Common myeloid progenitor, CD34-positive (primary cell): Measurements from ENCODE around the gene SHC1.

ENCODE experiments used
- CTCF ChIA-PET: fragments of 350-600 bp; sonication (Branson Sonifier 250); formaldehyde crosslinking; loops from one replicate; lab custom pipeline; 2021; ENCODE audit warnings: antibody characterized with exemption; lab: Charles Lee
- POLR2A ChIA-PET: fragments of 350-600 bp; sonication (Branson Sonifier 250); formaldehyde crosslinking; loops from one replicate; lab custom pipeline; 2021; ENCODE audit warnings: antibody characterized with exemption; lab: Charles Lee
- DNase-seq, 3 donors: peaks; one replicate each; pipeline versions ENCODE4 v3.0.0 to v3.0.0-alpha.2; 2013
- H3K27ac ChIP-seq, 2 experiments: 1 replicate in 1 of 2; 2 replicates in 1 of 2; pipeline ENCODE4 v1.7.0; 2013; ENCODE audit warnings: inconsistent platforms in 2 of 2, low read length in 2 of 2, mild to moderate bottlenecking in 2 of 2, low read depth in 1 of 2, moderate library complexity in 1 of 2; ENCODE audit not compliant: severe bottlenecking in 2 of 2, insufficient read depth in 1 of 2, poor library complexity in 1 of 2
- H3K27me3 ChIP-seq, 5 experiments: replicated peaks in 2 of 5; 1 replicate in 3 of 5; 2 replicates in 2 of 5; pipeline versions ENCODE4 v1.6.1 to v1.7.0; 2013; ENCODE audit warnings: low read length in 4 of 5, mild to moderate bottlenecking in 2 of 5, moderate library complexity in 2 of 5, inconsistent platforms in 1 of 5; ENCODE audit not compliant: insufficient read depth in 5 of 5, control insufficient read depth in 4 of 5
- H3K36me3 ChIP-seq, 4 experiments: 1 replicate in 2 of 4; 2 replicates in 2 of 4; pipeline versions ENCODE4 v1.6.1 to v1.7.0; 2013; ENCODE audit warnings: low read length in 3 of 4, control low read depth in 1 of 4, mild to moderate bottlenecking in 1 of 4; ENCODE audit not compliant: control insufficient read depth in 4 of 4, insufficient read depth in 4 of 4
- H3K4me1 ChIP-seq, 4 experiments: 1 replicate in 3 of 4; 2 replicates in 1 of 4; pipeline versions ENCODE4 v1.6.1 to v1.7.1; 2013; ENCODE audit warnings: low read length in 3 of 4, mild to moderate bottlenecking in 3 of 4, control low read depth in 1 of 4, inconsistent platforms in 1 of 4, moderate library complexity in 1 of 4; ENCODE audit not compliant: control insufficient read depth in 4 of 4, insufficient read depth in 4 of 4; ENCODE audit errors: control extremely low read depth in 1 of 4
- H3K4me3 ChIP-seq, 7 experiments: 1 replicate in 4 of 7; 2 replicates in 3 of 7; pipeline versions ENCODE4 v1.5.1 to v1.7.0; 2013; ENCODE audit warnings: mild to moderate bottlenecking in 7 of 7, low read length in 6 of 7, moderate library complexity in 6 of 7, inconsistent platforms in 2 of 7, low read depth in 2 of 7, control low read depth in 1 of 7; ENCODE audit not compliant: insufficient read depth in 4 of 7, control insufficient read depth in 1 of 7; ENCODE audit errors: extremely low read depth in 1 of 7
- H3K9me3 ChIP-seq, 5 experiments: 1 replicate in 4 of 5; 2 replicates in 1 of 5; pipeline versions ENCODE4 v1.6.1 to v1.7.1; 2013; ENCODE audit warnings: low read length in 4 of 5, mild to moderate bottlenecking in 2 of 5, inconsistent platforms in 1 of 5, low read depth in 1 of 5, moderate library complexity in 1 of 5; ENCODE audit not compliant: control insufficient read depth in 4 of 5, insufficient read depth in 2 of 5; ENCODE audit errors: control extremely low read depth in 1 of 5
- WGBS: methylation state at CpG from one replicate; pipeline ENCODE4 v1.1.5; 2013; ENCODE audit not compliant: insufficient coverage; 5-methylcytosine and 5-hydroxymethylcytosine counted together

The SHC1 gene

GRCh38 chr1:154974808-154975408 lies 4.4 kb upstream of the SHC1 start:
- Histone ChIP-seq H3K27me3 (no peaks in the 10 kb centered on the region), H3K9me3 (no peaks in the 10 kb centered on the region), H3K4me3 (peak overlapping the region; percentile 64 to 97 (median 89)), H3K27ac (peak overlapping the region; percentile 91 to 98), H3K36me3 (peaks cover 0 to 12% (median 4%) of the 10 kb centered on the region in 4 experiments), H3K4me1 (peaks cover 32 to 70% (median 67%) of the 10 kb centered on the region in 4 experiments)
- ChIA-PET POLR2A (interaction anchor here (0.8 to 1.5 kb wide), 2 partner anchors 14 to 20 kb away, joined by 3 to 5 read pairs; partner anchors contain the start of gene PYGO2), CTCF (interaction anchor here (1.4 to 20.2 kb wide), 5 partner anchors 9 to 110 kb away, joined by 3 to 320 read pairs (median 6); partner anchors contain the start of genes FLAD1, LENEP and ZBTB7B)
- peak; percentile 94 to 97 (median 96) for DNase-seq
- WGBS: 0% methylated on average over 29 of the region's 30 CpGs

DNA sequence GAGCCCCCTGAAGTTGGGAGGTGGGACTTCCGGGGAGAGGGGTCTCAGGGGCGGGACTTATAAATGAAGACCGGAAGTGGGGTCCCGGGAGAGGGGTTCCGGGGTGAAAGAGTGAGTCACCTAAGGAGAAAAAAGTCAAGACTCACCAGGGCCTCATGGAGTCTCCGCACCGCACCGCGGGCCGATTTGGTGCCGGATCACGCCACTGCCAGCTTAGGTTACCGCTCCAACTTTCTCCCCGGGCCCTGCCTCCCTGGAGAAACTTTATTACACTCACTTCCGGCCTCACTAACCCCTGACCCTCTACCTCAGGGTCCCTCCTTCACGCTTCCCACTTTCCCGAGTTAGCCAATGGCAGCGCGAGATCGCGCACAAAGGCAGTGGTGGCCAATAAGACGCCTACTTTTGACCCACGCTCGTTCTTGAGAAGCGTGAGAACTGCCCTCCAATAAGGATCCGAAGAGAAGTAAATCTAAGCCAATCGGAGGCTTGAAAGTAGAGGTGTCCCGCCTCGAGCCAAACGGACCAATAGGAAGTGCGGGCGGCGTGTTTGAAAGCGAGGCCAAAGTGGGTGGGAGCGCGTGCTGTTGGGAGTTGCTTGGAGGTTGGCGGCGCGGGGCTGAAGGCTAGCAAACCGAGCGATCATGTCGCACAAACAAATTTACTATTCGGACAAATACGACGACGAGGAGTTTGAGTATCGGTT lies 3.7 kb upstream of the SHC1 start, which contains the start of gene CKS1B:
Gene CKS1B, plus strand, starts transcription at position 580 of the 706 bp plus-strand sequence. Its CDS starts 65 bp downstream, at position 645.
- Histone ChIP-seq H3K4me3 (peak within 1 kb of the TSS; percentile 64 to 97 (median 89)), H3K36me3 (peaks cover 0 to 7% (median under 1%) of the 10 kb centered on the region in 4 experiments), H3K9me3 (no peaks in the 10 kb centered on the region), H3K27me3 (no peaks in the 10 kb centered on the region), H3K27ac (peak within 1 kb of the TSS; percentile 95 to 98), H3K4me1 (peaks cover 32 to 73% (median 72%) of the 10 kb centered on the region in 4 experiments)
- ChIA-PET CTCF (interaction anchor here (0.9 to 20.2 kb wide), 9 partner anchors 10 to 111 kb away, joined by 3 to 320 read pairs (median 4); partner anchors contain the start of genes FLAD1, LENEP, PMVK and ZBTB7B), POLR2A (interaction anchor here (0.8 to 1.7 kb wide), 5 partner anchors 9 to 26 kb away, joined by 3 to 6 read pairs (median 4); partner anchors contain the start of genes FLAD1 and PYGO2)
- peak; percentile 99 to 100 (median 100) for DNase-seq
- WGBS: 0% methylated on average over 42 of the region's 47 CpGs

GRCh38 chr1:154973344-154974101 lies 3.0 kb upstream of the SHC1 start:
- WGBS: under 1% methylated on average over 24 of the region's 37 CpGs
- H3K36me3 ChIP-seq: peaks cover 0 to 7% (median 1%) of the 10 kb centered on the region in 4 experiments
- peak overlapping the region; percentile 64 to 93 (median 89) for H3K4me3 ChIP-seq
- POLR2A ChIA-PET: interaction anchor here (0.9 to 1.7 kb wide), 4 partner anchors 9 to 26 kb away, joined by 3 to 6 read pairs (median 4); partner anchors contain the start of genes FLAD1 and PYGO2
- no peaks in the 10 kb centered on the region for H3K27me3 ChIP-seq
- peak; percentile 97 to 98 (median 98) for DNase-seq
- peaks cover 32 to 78% (median 71%) of the 10 kb centered on the region in 4 experiments for H3K4me1 ChIP-seq
- no peaks in the 10 kb centered on the region for H3K9me3 ChIP-seq
- peak overlapping the region; percentile 95 to 98 for H3K27ac ChIP-seq
- CTCF ChIA-PET: interaction anchor here (0.9 to 20.2 kb wide), 8 partner anchors 9 to 44 kb away, joined by 3 to 320 read pairs (median 4); partner anchors contain the start of genes FLAD1, LENEP, PMVK and ZBTB7B

DNA sequence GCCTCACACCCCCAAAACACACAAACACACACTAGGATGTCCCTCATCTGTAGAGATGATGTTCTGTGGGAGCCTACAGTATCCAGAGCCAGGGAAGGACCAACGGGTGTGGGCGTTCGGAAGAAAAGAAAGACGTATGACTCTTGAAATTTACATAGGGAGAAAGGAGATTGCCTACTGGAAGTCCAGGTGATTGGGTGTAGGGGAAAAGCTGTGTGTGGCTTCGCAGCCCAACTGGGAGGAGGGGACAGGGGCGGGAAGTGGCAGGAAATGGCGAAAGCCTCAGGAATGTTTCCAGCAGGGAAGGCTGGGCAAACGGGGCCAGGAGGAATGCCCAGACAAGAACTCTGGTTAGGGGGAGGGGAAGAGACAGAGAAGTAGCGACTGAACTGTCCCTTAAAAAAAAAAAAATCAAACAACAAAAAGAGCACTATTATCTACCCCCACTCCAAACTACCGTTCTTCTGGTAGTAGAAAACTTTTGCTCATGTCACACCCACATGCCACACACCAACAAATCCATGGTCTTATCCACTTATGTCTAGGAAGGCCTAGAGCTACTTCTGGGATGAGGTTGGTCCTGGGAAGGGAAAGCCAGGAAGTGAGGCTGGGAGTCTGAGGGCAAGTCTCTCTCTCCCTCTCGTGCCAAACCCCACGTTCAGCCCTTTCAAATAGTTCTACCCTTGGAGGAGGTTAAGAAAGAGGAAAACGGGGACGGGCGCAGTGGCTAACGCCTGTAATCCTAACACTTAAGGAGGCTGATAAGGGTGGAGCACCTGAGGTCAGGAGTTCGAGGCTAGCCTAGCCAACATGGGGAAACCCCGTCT lies 2.2 kb upstream of the SHC1 start:
- peaks cover 0 to 11% (median 7%) of the 10 kb centered on the region in 4 experiments for H3K36me3 ChIP-seq
- ChIA-PET CTCF (interaction anchor here (1.0 to 20.2 kb wide), 10 partner anchors 8 to 72 kb away, joined by 3 to 320 read pairs (median 6); partner anchors contain the start of genes FLAD1, LENEP, PMVK and PYGO2), POLR2A (interaction anchor here (1.7 kb wide), 1 partner anchor 27 kb away, joined by 6 read pairs; no protein-coding TSS in a partner anchor)
- H3K27me3 ChIP-seq: no peaks in the 10 kb centered on the region
- H3K4me3 ChIP-seq: peak overlapping the region in 3 of 7 experiments; percentile 89 to 93 (median 89)
- no peak for DNase-seq
- 88% methylated on average over 11 of the region's 18 CpGs for WGBS
- H3K9me3 ChIP-seq: no peaks in the 10 kb centered on the region
- peak overlapping the region in 1 of 2 experiments; percentile 98 for H3K27ac ChIP-seq
- peaks cover 25 to 72% (median 63%) of the 10 kb centered on the region in 4 experiments for H3K4me1 ChIP-seq

- Histone ChIP-seq H3K27ac (no peak overlapping the region), H3K27me3 (no peaks in the 10 kb centered on the region), H3K36me3 (peaks cover 2 to 16% (median 11%) of the 10 kb centered on the region in 4 experiments), H3K9me3 (no peaks in the 10 kb centered on the region), H3K4me1 (peaks cover 20 to 66% (median 58%) of the 10 kb centered on the region in 4 experiments), H3K4me3 (no peak overlapping the region)
- DNase-seq: no peak
- ChIA-PET CTCF (interaction anchor here (1.2 to 20.2 kb wide), 7 partner anchors 11 to 80 kb away, joined by 3 to 320 read pairs (median 5); partner anchors contain the start of genes LENEP, PYGO2 and ZBTB7B), POLR2A (no interaction called here)
- no CpG with 5 or more reads among the region's 3 CpGs for WGBS
These were observed 1.6 kb upstream of the SHC1 start for GRCh38 chr1:154972213-154972516.
